ENCODE data around the gene ARF1.

The ARF1 gene

DNA sequence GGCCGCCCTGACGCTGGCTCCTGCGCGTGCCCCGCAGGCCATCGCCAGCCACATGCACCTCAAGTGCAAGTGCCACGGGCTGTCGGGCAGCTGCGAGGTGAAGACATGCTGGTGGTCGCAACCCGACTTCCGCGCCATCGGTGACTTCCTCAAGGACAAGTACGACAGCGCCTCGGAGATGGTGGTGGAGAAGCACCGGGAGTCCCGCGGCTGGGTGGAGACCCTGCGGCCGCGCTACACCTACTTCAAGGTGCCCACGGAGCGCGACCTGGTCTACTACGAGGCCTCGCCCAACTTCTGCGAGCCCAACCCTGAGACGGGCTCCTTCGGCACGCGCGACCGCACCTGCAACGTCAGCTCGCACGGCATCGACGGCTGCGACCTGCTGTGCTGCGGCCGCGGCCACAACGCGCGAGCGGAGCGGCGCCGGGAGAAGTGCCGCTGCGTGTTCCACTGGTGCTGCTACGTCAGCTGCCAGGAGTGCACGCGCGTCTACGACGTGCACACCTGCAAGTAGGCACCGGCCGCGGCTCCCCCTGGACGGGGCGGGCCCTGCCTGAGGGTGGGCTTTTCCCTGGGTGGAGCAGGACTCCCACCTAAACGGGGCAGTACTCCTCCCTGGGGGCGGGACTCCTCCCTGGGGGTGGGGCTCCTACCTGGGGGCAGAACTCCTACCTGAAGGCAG is 23.4 kb upstream of the ARF1 start:
- H3K4me3 Mint-ChIP-seq: no peak overlapping the region
- H3K27me3 Mint-ChIP-seq (ENCODE audit: low read depth): peaks cover 78% of the 10 kb centered on the region
- H3K4me1 Mint-ChIP-seq: no peaks in the 10 kb centered on the region
- H3K27ac Mint-ChIP-seq: no peak overlapping the region
- no peaks in the 10 kb centered on the region for H3K36me3 Mint-ChIP-seq (ENCODE audit: low read depth)
- TF ChIP-seq, protein P1, sequence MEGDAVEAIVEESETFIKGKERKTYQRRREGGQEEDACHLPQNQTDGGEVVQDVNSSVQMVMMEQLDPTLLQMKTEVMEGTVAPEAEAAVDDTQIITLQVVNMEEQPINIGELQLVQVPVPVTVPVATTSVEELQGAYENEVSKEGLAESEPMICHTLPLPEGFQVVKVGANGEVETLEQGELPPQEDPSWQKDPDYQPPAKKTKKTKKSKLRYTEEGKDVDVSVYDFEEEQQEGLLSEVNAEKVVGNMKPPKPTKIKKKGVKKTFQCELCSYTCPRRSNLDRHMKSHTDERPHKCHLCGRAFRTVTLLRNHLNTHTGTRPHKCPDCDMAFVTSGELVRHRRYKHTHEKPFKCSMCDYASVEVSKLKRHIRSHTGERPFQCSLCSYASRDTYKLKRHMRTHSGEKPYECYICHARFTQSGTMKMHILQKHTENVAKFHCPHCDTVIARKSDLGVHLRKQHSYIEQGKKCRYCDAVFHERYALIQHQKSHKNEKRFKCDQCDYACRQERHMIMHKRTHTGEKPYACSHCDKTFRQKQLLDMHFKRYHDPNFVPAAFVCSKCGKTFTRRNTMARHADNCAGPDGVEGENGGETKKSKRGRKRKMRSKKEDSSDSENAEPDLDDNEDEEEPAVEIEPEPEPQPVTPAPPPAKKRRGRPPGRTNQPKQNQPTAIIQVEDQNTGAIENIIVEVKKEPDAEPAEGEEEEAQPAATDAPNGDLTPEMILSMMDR (IDR thresholded peaks at IDR 0.05; ENCODE audit: unreplicated experiment in 3 of 3): no peak
- peaks cover 8% of the 10 kb centered on the region for H3K9me3 Mint-ChIP-seq

DNA sequence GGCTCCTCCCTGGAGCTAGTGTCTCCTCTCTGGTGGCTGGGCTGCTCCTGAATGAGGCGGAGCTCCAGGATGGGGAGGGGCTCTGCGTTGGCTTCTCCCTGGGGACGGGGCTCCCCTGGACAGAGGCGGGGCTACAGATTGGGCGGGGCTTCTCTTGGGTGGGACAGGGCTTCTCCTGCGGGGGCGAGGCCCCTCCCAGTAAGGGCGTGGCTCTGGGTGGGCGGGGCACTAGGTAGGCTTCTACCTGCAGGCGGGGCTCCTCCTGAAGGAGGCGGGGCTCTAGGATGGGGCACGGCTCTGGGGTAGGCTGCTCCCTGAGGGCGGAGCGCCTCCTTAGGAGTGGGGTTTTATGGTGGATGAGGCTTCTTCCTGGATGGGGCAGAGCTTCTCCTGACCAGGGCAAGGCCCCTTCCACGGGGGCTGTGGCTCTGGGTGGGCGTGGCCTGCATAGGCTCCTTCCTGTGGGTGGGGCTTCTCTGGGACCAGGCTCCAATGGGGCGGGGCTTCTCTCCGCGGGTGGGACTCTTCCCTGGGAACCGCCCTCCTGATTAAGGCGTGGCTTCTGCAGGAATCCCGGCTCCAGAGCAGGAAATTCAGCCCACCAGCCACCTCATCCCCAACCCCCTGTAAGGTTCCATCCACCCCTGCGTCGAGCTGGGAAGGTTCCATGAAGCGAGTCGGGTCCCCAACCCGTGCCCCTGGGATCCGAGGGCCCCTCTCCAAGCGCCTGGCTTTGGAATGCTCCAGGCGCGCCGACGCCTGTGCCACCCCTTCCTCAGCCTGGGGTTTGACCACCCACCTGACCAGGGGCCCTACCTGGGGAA is 22.7 kb upstream of the ARF1 start:
- Mint-ChIP-seq H3K27ac (no peak overlapping the region), H3K4me1 (no peaks in the 10 kb centered on the region), H3K36me3 (ENCODE audit: low read depth) (no peaks in the 10 kb centered on the region), H3K9me3 (peaks cover 8% of the 10 kb centered on the region), H3K4me3 (peak overlapping the region; percentile 48 to 70 (median 59)), H3K27me3 (ENCODE audit: low read depth) (peaks cover 78% of the 10 kb centered on the region)
- TF ChIP-seq, protein P1 (IDR thresholded peaks at IDR 0.05; ENCODE audit: unreplicated experiment in 3 of 3): no peak

DNA sequence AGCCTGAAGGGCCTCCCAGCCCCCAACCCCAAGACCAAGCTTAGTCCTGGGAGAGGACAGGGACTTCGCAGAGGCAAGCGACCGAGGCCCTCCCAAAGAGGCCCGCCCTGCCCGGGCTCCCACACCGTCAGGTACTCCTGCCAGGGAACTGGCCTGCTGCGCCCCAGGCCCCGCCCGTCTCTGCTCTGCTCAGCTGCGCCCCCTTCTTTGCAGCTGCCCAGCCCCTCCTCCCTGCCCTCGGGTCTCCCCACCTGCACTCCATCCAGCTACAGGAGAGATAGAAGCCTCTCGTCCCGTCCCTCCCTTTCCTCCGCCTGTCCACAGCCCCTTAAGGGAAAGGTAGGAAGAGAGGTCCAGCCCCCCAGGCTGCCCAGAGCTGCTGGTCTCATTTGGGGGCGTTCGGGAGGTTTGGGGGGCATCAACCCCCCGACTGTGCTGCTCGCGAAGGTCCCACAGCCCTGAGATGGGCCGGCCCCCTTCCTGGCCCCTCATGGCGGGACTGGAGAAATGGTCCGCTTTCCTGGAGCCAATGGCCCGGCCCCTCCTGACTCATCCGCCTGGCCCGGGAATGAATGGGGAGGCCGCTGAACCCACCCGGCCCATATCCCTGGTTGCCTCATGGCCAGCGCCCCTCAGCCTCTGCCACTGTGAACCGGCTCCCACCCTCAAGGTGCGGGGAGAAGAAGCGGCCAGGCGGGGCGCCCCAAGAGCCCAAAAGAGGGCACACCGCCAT is 21.9 kb upstream of the ARF1 start:
- Mint-ChIP-seq H3K4me3 (peak overlapping the region; percentile 14 to 70 (median 60)), H3K9me3 (peaks cover 5% of the 10 kb centered on the region), H3K36me3 (ENCODE audit: low read depth) (no peaks in the 10 kb centered on the region), H3K4me1 (no peaks in the 10 kb centered on the region), H3K27ac (no peak overlapping the region), H3K27me3 (ENCODE audit: low read depth) (peaks cover 77% of the 10 kb centered on the region)
- TF ChIP-seq, protein P1 (IDR thresholded peaks at IDR 0.05; ENCODE audit: unreplicated experiment in 3 of 3): no peak

DNA sequence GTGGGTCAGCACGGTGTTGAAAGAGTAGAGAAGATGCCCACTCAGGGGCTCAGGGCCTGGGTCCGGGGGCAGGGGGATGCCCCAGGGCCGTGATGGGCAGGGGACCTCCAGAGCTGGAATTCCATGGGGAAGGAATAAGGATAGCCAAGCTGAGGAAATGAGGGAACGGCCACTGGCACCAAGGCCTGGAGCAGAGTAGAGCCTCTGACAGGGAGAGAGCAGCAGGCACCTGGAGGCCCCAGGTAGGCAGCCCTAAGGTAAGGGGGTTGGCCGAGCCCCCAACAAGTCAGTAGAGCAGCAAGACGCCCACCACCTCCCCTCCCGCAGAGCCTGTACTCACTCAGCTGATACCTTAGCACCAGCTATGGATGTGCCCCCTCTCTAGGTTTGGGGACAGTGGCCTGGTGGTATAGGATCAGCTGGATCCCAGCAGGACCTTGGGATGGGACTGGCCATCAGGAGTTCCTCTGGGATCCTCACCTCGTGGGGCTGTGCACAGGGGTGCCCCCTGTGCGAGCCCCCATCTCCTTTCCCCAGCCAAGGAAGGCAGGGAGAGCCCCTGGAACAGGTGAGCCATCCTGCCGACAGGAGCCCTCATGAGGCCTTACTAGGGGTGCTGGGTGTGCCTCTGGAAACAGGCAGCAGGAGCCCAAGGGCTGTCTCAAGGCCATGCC is 21.0 kb upstream of the ARF1 start:
- peaks cover 5% of the 10 kb centered on the region for H3K9me3 Mint-ChIP-seq
- H3K36me3 Mint-ChIP-seq (ENCODE audit: low read depth): no peaks in the 10 kb centered on the region
- H3K27ac Mint-ChIP-seq: no peak overlapping the region

DNA sequence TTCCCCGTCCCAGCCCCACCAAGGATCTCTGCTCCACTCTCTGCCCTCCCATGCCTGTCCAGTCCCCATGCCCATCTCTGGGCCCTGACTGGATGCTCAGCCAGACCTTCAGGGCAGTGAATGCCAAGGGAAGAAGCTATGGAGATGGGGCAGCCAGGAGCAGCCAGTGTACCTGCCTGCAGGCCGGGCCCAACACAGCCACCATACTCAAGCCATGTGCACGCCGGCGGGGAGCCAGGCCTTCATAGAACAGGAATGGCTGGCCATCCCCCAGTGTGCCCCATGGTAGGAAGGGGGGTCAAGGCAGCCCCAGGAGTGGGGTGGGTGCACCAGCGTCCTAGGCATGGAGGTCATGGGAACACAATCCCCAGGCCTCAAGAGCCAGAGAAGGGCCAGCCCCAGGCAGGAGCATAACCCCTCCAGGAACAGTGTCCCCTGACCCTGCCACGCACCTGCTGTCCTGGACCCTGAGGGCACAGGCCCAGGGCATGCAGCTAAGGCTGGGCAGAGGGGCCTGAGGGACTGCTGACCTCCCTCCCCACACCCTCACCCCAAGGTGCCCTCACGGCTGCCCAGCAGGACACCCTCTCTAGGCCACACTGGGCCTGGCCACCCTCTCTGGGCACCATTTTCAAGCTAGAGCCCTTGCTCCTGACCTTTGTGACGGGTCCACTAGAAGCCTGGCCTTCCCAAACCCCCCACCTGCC is 20.3 kb upstream of the ARF1 start:
- Mint-ChIP-seq H3K36me3 (ENCODE audit: low read depth) (no peaks in the 10 kb centered on the region), H3K27me3 (ENCODE audit: low read depth) (peaks cover 72% of the 10 kb centered on the region), H3K4me1 (no peaks in the 10 kb centered on the region), H3K9me3 (peaks cover 5% of the 10 kb centered on the region), H3K27ac (no peak overlapping the region), H3K4me3 (no peak overlapping the region)
- TF ChIP-seq, protein P1 (IDR thresholded peaks at IDR 0.05; ENCODE audit: unreplicated experiment in 3 of 3): no peak

More for the DNA sequence above, 21.0 kb upstream of the ARF1 start:
- peaks cover 74% of the 10 kb centered on the region for H3K27me3 Mint-ChIP-seq (ENCODE audit: low read depth)
- TF ChIP-seq, protein P1 (IDR thresholded peaks at IDR 0.05; ENCODE audit: unreplicated experiment in 3 of 3): no peak
- no peaks in the 10 kb centered on the region for H3K4me1 Mint-ChIP-seq
- H3K4me3 Mint-ChIP-seq: peak overlapping the region in 2 of 3 experiments; percentile 14 to 56

Data from nephron (organoid).